Neural cell (in vitro differentiated cells): ENCODE measurements around the gene ATP4B. TPM values are rescaled to one million over a fixed set of nuclear protein-coding genes. Genes with fewer than 3 reads are reported as not detected.

Source experiments
- H2AFZ ChIP-seq: fragments of 200-600, 300-800 bp; sonication (generic), shearing (Covaris generic); 2 replicates; pipeline ENCODE4 v1.6.0; 2014; ENCODE audit warnings: low read depth, mild to moderate bottlenecking, antibody characterized with exemption, low read length, moderate library complexity
- H3F3A ChIP-seq: fragments of 200-600 bp; shearing (Covaris generic); 2 replicates; pipeline ENCODE4 v1.6.1; 2016; ENCODE audit warnings: mild to moderate bottlenecking, moderate library complexity, mixed read lengths, antibody characterized with exemption, low read length; ENCODE audit not compliant: insufficient read depth, poor library complexity, severe bottlenecking
- H3K27ac ChIP-seq: fragments of 200-600, 300-800 bp; sonication (generic), shearing (Covaris generic); 2 replicates; pipeline ENCODE4 v1.5.1; 2014; ENCODE audit warnings: mild to moderate bottlenecking, low read length, moderate library complexity
- H3K27me3 ChIP-seq: fragments of 300-800, 200-600 bp; sonication (generic), shearing (Covaris generic); 2 replicates; pipeline ENCODE4 v1.6.0; 2014; ENCODE audit warnings: mild to moderate bottlenecking, low read depth, low read length, moderate library complexity; ENCODE audit not compliant: insufficient read depth
- H3K36me3 ChIP-seq: fragments of 300-800, 200-600 bp; sonication (generic), shearing (Covaris generic); 2 replicates; pipeline ENCODE4 v1.5.1; 2014; ENCODE audit warnings: mild to moderate bottlenecking, antibody characterized with exemption, low read length, moderate library complexity; ENCODE audit not compliant: insufficient read depth
- H3K4me2 ChIP-seq: fragments of 300-800, 200-600 bp; sonication (generic), shearing (Covaris generic); 2 replicates; pipeline ENCODE4 v1.6.0; 2014; ENCODE audit warnings: mild to moderate bottlenecking, low read length
- H3K4me3 ChIP-seq: fragments of 300-800, 200-600 bp; sonication (generic), shearing (Covaris generic); 2 replicates; pipeline ENCODE4 v1.5.1; 2014; ENCODE audit warnings: mild to moderate bottlenecking, low read length, moderate library complexity
- H3K79me2 ChIP-seq: fragments of 200-600 bp; shearing (Covaris generic); replicated peaks from 2 replicates; pipeline ENCODE4 v1.6.0; 2014; ENCODE audit warnings: mild to moderate bottlenecking, low read length, moderate library complexity; ENCODE audit not compliant: insufficient read depth
- H3K9ac ChIP-seq: fragments of 300-800, 200-600 bp; sonication (generic), shearing (Covaris generic); 2 replicates; pipeline ENCODE4 v1.6.1; 2016; ENCODE audit warnings: mild to moderate bottlenecking, low read length, mixed read lengths
- H3K9me2 ChIP-seq: fragments of 200-600 bp; shearing (Covaris generic); 2 replicates; pipeline ENCODE4 v1.6.1; 2016; ENCODE audit warnings: mild to moderate bottlenecking, low read length, mixed read lengths; ENCODE audit not compliant: insufficient read depth
- H3K9me3 ChIP-seq: fragments of 200-600, 300-800 bp; sonication (generic), shearing (Covaris generic); 2 replicates; pipeline ENCODE4 v1.6.1; 2016; ENCODE audit warnings: mild to moderate bottlenecking, mixed run types, low read length, moderate library complexity, mixed read lengths
- H4K20me1 ChIP-seq: fragments of 200-600 bp; shearing (Covaris generic); 2 replicates; pipeline ENCODE4 v1.6.1; 2016; ENCODE audit warnings: mild to moderate bottlenecking, mixed run types; ENCODE audit not compliant: insufficient read depth
- CTCF ChIP-seq: fragments of 450-650 bp; IDR thresholded peaks from 2 replicates; pipeline ENCODE4 v1.5.1; 2014; ENCODE audit warnings: antibody characterized with exemption, mild to moderate bottlenecking, moderate library complexity; ENCODE audit not compliant: poor library complexity, severe bottlenecking
- EP300 ChIP-seq: fragments of 450-650 bp; conservative IDR thresholded peaks from 2 replicates; pipeline ENCODE4 v1.6.1; 2014; ENCODE audit warnings: antibody characterized with exemption, mild to moderate bottlenecking, moderate library complexity; ENCODE audit not compliant: poor library complexity, severe bottlenecking
- EZH2 ChIP-seq: fragments of 200-600, 300-800 bp; shearing (Covaris generic), sonication (generic); IDR thresholded peaks from 2 replicates; pipeline ENCODE4 v1.6.1; 2014; ENCODE audit warnings: antibody characterized with exemption, low read length, borderline replicate concordance, mild to moderate bottlenecking; ENCODE audit not compliant: insufficient read depth, poor library complexity, severe bottlenecking
- MXI1 ChIP-seq: fragments of 450-650 bp; conservative IDR thresholded peaks from 2 replicates; pipeline ENCODE4 v1.6.1; 2014; ENCODE audit warnings: antibody characterized with exemption, mild to moderate bottlenecking; ENCODE audit not compliant: poor library complexity, severe bottlenecking
- POLR2AphosphoS5 ChIP-seq: IDR thresholded peaks from 2 replicates; pipeline ENCODE4 v1.6.1; 2012
- RAD21 ChIP-seq: fragments of 450-650 bp; conservative IDR thresholded peaks from 2 replicates; pipeline ENCODE4 v1.6.1; 2014; ENCODE audit warnings: antibody characterized with exemption, mild to moderate bottlenecking, moderate library complexity
- REST ChIP-seq: IDR thresholded peaks from 2 replicates; pipeline ENCODE4 v1.6.1; 2012; ENCODE audit warnings: borderline replicate concordance
- SMC3 ChIP-seq: fragments of 450-650 bp; conservative IDR thresholded peaks from 2 replicates; pipeline ENCODE4 v1.6.1; 2014; ENCODE audit warnings: antibody characterized with exemption, mild to moderate bottlenecking, moderate library complexity; ENCODE audit not compliant: poor library complexity
- TAF1 ChIP-seq: IDR thresholded peaks from 2 replicates; pipeline ENCODE4 v1.6.1; 2012; ENCODE audit warnings: low read depth
- polyA plus RNA-seq: library from polyadenylated mRNA; depleted of rRNA; stranded (reverse); fragments of >200 nt; gene quantifications from 2 replicates; pipeline ENCODE4 v1.2.3, GENCODE V29; 2014

Gene ATP4B
- polyA plus RNA-seq, 1 donor from 2014 or later, result not detected

- Histone ChIP-seq H3F3A (no peaks in the 10 kb centered on the region), H3K9me3 (no peaks in the 10 kb centered on the region), H3K4me3 (no peak overlapping the region), H3K9ac (no peak overlapping the region), H3K4me2 (no peak overlapping the region), H3K27me3 (no peaks in the 10 kb centered on the region), H3K9me2 (no peaks in the 10 kb centered on the region), H2AFZ (no peak overlapping the region), H3K36me3 (peaks cover 2% of the 10 kb centered on the region), H3K27ac (no peak overlapping the region), H4K20me1 (no peaks in the 10 kb centered on the region), H3K79me2 (no peaks in the 10 kb centered on the region)
- TF ChIP-seq TAF1 (no peak), REST (no peak), CTCF (no peak), EP300 (no peak), EZH2 (no peak), SMC3 (no peak), RAD21 (no peak), POLR2AphosphoS5 (no peak), MXI1 (no peak)
These were observed 26.5 kb downstream of the ATP4B start for GRCh38 chr13:113631341-113632095.

GRCh38 chr13:113630804-113631203, 27.2 kb downstream of the ATP4B start:
- H3K36me3 ChIP-seq, result no peaks in the 10 kb centered on the region

More at GRCh38 chr13:113630804-113631203, 27.2 kb downstream of the ATP4B start:
- no peak overlapping the region for H2AFZ ChIP-seq
- H3K79me2 ChIP-seq, result no peaks in the 10 kb centered on the region
- TF ChIP-seq SMC3, result no peak
- TF ChIP-seq EZH2, result no peak
- TF ChIP-seq EP300, result no peak
- TF ChIP-seq REST, result no peak
- no peak for TF ChIP-seq RAD21
- no peaks in the 10 kb centered on the region for H3F3A ChIP-seq
- no peaks in the 10 kb centered on the region for H4K20me1 ChIP-seq
- H3K4me3 ChIP-seq, result no peak overlapping the region
- H3K9me3 ChIP-seq, result no peaks in the 10 kb centered on the region
- no peak overlapping the region for H3K4me2 ChIP-seq
- no peaks in the 10 kb centered on the region for H3K27me3 ChIP-seq
- H3K9ac ChIP-seq, result no peak overlapping the region
- no peaks in the 10 kb centered on the region for H3K9me2 ChIP-seq
- no peak overlapping the region for H3K27ac ChIP-seq
